ENCODE results near the gene CFP. TPM values are rescaled to one million over a fixed set of nuclear protein-coding genes. Genes with fewer than 3 reads are reported as not detected.

The CFP gene
- total and polyA plus RNA-seq, 2 of the 13 experiments (the other 11 are each of a cell fraction or from before 2014, with no cell fraction given), result 0.01 TPM; not detected in 1

GRCh38 chrX:47618923-47619485, 10.7 kb downstream of the CFP start (continued):
- TF ChIP-seq TEF (CRISPR knock-in tag; IDR thresholded peaks at IDR 0.05), result no peak
- no peak for TF ChIP-seq TBP (CRISPR knock-in tag; IDR thresholded peaks at IDR 0.05)
- no peak for TF ChIP-seq BRD4 (CRISPR knock-in tag; IDR thresholded peaks at IDR 0.05)
- no peak for TF ChIP-seq ZNF496 (CRISPR knock-in tag; IDR thresholded peaks at IDR 0.05; ENCODE audit: insufficient replicate concordance)
- TF ChIP-seq PCBP2 (optimal IDR thresholded peaks at IDR 0.05; ENCODE audit: low read depth, low read length, poor library complexity, severe bottlenecking), result no peak
- TF ChIP-seq KAT8 (CRISPR knock-in tag; IDR thresholded peaks at IDR 0.05), result no peak

GRCh38 chrX:47614618-47615017, 15.1 kb downstream of the CFP start:
- TF ChIP-seq MZF1 (CRISPR knock-in tag; IDR thresholded peaks at IDR 0.05; ENCODE audit: borderline replicate concordance) (no peak), PBX2 (CRISPR knock-in tag; IDR thresholded peaks at IDR 0.05) (no peak), SRF (IDR thresholded peaks at IDR 0.05; ENCODE audit: low read depth, low read length) (no peak), HNF1B (CRISPR knock-in tag; IDR thresholded peaks at IDR 0.05) (no peak), RFX1 (IDR thresholded peaks at IDR 0.05) (no peak), NFIC (IDR thresholded peaks at IDR 0.05; ENCODE audit: low read length) (no peak), ZNF232 (CRISPR knock-in tag; IDR thresholded peaks at IDR 0.05; ENCODE audit: borderline replicate concordance) (no peak), HOXA9 (CRISPR knock-in tag; IDR thresholded peaks at IDR 0.05; ENCODE audit: borderline replicate concordance) (no peak), ZBTB7A (CRISPR knock-in tag; IDR thresholded peaks at IDR 0.05) (no peak), EED (CRISPR knock-in tag; IDR thresholded peaks at IDR 0.05) (no peak)
- Histone ChIP-seq H3K9ac (ENCODE audit: insufficient read depth, low read depth, low read length) (no peak overlapping the region), H3K4me3 (replicated peaks in 1 of 3; ENCODE audit: insufficient read depth in 1 of 3, low read depth in 2 of 3, low read length in 3 of 3) (no peak overlapping the region), H4K20me1 (ENCODE audit: insufficient read depth, low read length) (no peaks in the 10 kb centered on the region), H3K27ac (ENCODE audit: extremely low read length, insufficient read depth, low read length) (no peak overlapping the region), H3K36me3 (replicated peaks in 1 of 2; ENCODE audit: control insufficient read depth in 1 of 2, insufficient read depth in 2 of 2, low read length in 2 of 2) (no peaks in the 10 kb centered on the region), H3K79me2 (ENCODE audit: insufficient read depth, low read length) (no peaks in the 10 kb centered on the region), H3K27me3 (ENCODE audit: control insufficient read depth in 1 of 2, insufficient read depth in 2 of 2, low read length in 2 of 2) (no peaks in the 10 kb centered on the region), H2AFZ (ENCODE audit: low read length) (no peak overlapping the region), H3K4me2 (ENCODE audit: low read depth, low read length) (no peak overlapping the region), H3K9me3 (ENCODE audit: low read length) (no peaks in the 10 kb centered on the region), H3K4me1 (ENCODE audit: insufficient read depth, low read length) (no peaks in the 10 kb centered on the region)
- no TSS peak for BruUV-seq (replicated peaks)
- 0% methylated on average over 2 of the region's 5 CpGs for WGBS (ENCODE audit: low lambda C conversion rate)
- ChIA-PET CTCF (ENCODE audit: low intra/inter-chr PET ratio, low total read pairs) (no interaction called here), POLR2A (no interaction called here)
- intact Hi-C loops (cut with micrococcal nuclease; ENCODE audit: unreplicated experiment) (no loop called here), in situ Hi-C loops (cut with HindIII; ENCODE audit: extremely low pct_ligation_motif_present, low pct_unique_long_range_greater_than_20kb) (no loop called here)
- no peak for DNase-seq (ENCODE audit: low spot score)
- no peak for ATAC-seq
- no peak for FAIRE-seq

Measured in HepG2 (cell line).